Measurements from ENCODE around the gene EMILIN1.

GRCh38 chr2:27093430-27094352, 15.3 kb downstream of the EMILIN1 start:
- TF ChIP-seq EZH2 (IDR thresholded peaks at IDR 0.05; ENCODE audit: low read depth, low read length, severe bottlenecking) (no peak), HDAC2 (IDR thresholded peaks at IDR 0.05; ENCODE audit: borderline replicate concordance in 1 of 2, low read depth in 2 of 2, low read length in 2 of 2) (no peak), RFX5 (IDR thresholded peaks at IDR 0.05; ENCODE audit: borderline replicate concordance, low read depth, low read length) (no peak), JUND (IDR thresholded peaks at IDR 0.05; ENCODE audit: low read length) (no peak)

Data from H1 (cell line).